C4-2B (cell line): ENCODE results near the gene EEF1G.

Experiments used
- CTCF ChIP-seq: fragments of 450-650 bp; conservative IDR thresholded peaks from 2 replicates; pipeline ENCODE4 v1.5.1; 2017; ENCODE audit warnings: mild to moderate bottlenecking
- ZFX ChIP-seq: fragments of 450-650 bp; IDR thresholded peaks from 2 replicates; pipeline ENCODE4 v1.6.1; 2017

- TF ChIP-seq CTCF: no peak
- TF ChIP-seq ZFX: no peak
These were observed 19.1 kb downstream of the EEF1G start for GRCh38 chr11:62554387-62555167.
